ENCODE measurements around the gene TMEM150A. TPM values are rescaled to one million over a fixed set of nuclear protein-coding genes. Genes with fewer than 3 reads are reported as not detected.
A peak's percentile ranks its signal among the peaks of the same experiment; 100 is the strongest.
"Not testable (repeated sequence)": the region's sequence is repeated elsewhere in the genome, so short reads cannot be mapped to it uniquely, and the experiment has no call there.

The TMEM150A gene
- total and polyA plus RNA-seq, 2 of the 13 experiments (the other 11 are each of a cell fraction or from before 2014, with no cell fraction given), result 30.1 to 70.4 TPM

GRCh38 chr2:85560812-85561279 is 41.7 kb downstream of the TMEM150A start (continued):
- TF ChIP-seq THAP7 (CRISPR knock-in tag; IDR thresholded peaks at IDR 0.05), result 0 out of 2 replicates have a peak, but pooled peaks have one; percentile 35
- no peak for TF ChIP-seq MTA1 (CRISPR knock-in tag; IDR thresholded peaks at IDR 0.05; ENCODE audit: borderline replicate concordance)
- no peak for TF ChIP-seq ZNF772 (CRISPR knock-in tag; IDR thresholded peaks at IDR 0.05)
- no peak for TF ChIP-seq REXO4 (CRISPR knock-in tag; IDR thresholded peaks at IDR 0.05; ENCODE audit: borderline replicate concordance)
- TF ChIP-seq ZBTB42 (CRISPR knock-in tag; IDR thresholded peaks at IDR 0.05), result 0 out of 2 replicates have a peak, but pooled peaks have one; percentile 4
- TF ChIP-seq ZSCAN12 (CRISPR knock-in tag; IDR thresholded peaks at IDR 0.05), result no peak

DNA sequence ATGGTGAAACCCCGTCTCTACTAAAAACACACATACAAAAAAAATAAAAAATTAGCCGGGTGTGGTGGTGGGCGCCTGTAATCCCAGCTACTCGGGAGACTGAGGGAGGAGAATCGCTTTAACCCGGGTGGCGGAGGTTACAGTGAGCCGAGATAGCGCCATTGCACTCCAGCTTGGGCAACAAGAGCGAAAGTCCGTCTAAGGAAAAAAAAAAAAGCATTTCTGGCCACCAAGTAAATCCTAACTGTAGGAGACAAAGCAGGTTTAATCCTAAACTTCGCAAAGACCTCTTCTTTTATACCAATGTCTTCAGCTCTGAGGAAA is 42.1 kb downstream of the TMEM150A start:
- peak overlapping the region; percentile 84 to 98 (median 91) for H3K4me3 ChIP-seq (replicated peaks in 1 of 3; ENCODE audit: insufficient read depth in 1 of 3, low read depth in 2 of 3, low read length in 3 of 3)
- peak; percentile 1; the same call in 1 of the 3 replicates for ATAC-seq
- H3K9ac ChIP-seq (ENCODE audit: insufficient read depth, low read depth, low read length), result peak overlapping the region; percentile 92
- H3K79me2 ChIP-seq (ENCODE audit: insufficient read depth, low read length), result peaks cover 41% of the 10 kb centered on the region
- H2AFZ ChIP-seq (ENCODE audit: low read length); H3K27me3 ChIP-seq (ENCODE audit: control insufficient read depth in 1 of 2, insufficient read depth in 2 of 2, low read length in 2 of 2); DNase-seq (ENCODE audit: low spot score); H3K9me3 ChIP-seq (ENCODE audit: low read length); CTCF ChIA-PET (ENCODE audit: low intra/inter-chr PET ratio, low total read pairs); in situ Hi-C loops (cut with HindIII; ENCODE audit: extremely low pct_ligation_motif_present, low pct_unique_long_range_greater_than_20kb); H4K20me1 ChIP-seq (ENCODE audit: insufficient read depth, low read length); FAIRE-seq; BruUV-seq (replicated peaks): not testable (repeated sequence)
- H3K4me1 ChIP-seq (ENCODE audit: insufficient read depth, low read length), result peaks cover 55% of the 10 kb centered on the region
- peak overlapping the region; percentile 91 for H3K27ac ChIP-seq (ENCODE audit: extremely low read length, insufficient read depth, low read length)
- H3K36me3 ChIP-seq (replicated peaks in 1 of 2; ENCODE audit: control insufficient read depth in 1 of 2, insufficient read depth in 2 of 2, low read length in 2 of 2), result peaks cover 7 to 35% of the 10 kb centered on the region in 2 experiments
- POLR2A ChIA-PET, result interaction anchor here (0.8 to 20.8 kb wide), 17 partner anchors 10 to 253 kb away, joined by 3 to 645 read pairs (median 18); partner anchors contain the start of genes C2orf68, ELMOD3, MAT2A and RETSAT
- H3K4me2 ChIP-seq (ENCODE audit: low read depth, low read length), result peak overlapping the region; percentile 96
- 0 out of 2 replicates have a peak, but pooled peaks have one; percentile 23 for TF ChIP-seq ZNF772 (CRISPR knock-in tag; IDR thresholded peaks at IDR 0.05)
- peak; percentile 50; the same call in 1 of the 2 replicates for TF ChIP-seq ZNF430 (CRISPR knock-in tag; IDR thresholded peaks at IDR 0.05)
- 0 out of 2 replicates have a peak, but pooled peaks have one; percentile 32 for TF ChIP-seq NRL (CRISPR knock-in tag; IDR thresholded peaks at IDR 0.05; ENCODE audit: borderline replicate concordance)
- TF ChIP-seq ZNF350 (CRISPR knock-in tag; IDR thresholded peaks at IDR 0.05; ENCODE audit: borderline replicate concordance, low read depth), result 0 out of 2 replicates have a peak, but pooled peaks have one; percentile 25
- TF ChIP-seq ETV6 (CRISPR knock-in tag; conservative IDR thresholded peaks at IDR 0.05), result 0 out of 2 replicates have a peak, but pooled peaks have one; percentile 13
- TF ChIP-seq, protein P1, sequence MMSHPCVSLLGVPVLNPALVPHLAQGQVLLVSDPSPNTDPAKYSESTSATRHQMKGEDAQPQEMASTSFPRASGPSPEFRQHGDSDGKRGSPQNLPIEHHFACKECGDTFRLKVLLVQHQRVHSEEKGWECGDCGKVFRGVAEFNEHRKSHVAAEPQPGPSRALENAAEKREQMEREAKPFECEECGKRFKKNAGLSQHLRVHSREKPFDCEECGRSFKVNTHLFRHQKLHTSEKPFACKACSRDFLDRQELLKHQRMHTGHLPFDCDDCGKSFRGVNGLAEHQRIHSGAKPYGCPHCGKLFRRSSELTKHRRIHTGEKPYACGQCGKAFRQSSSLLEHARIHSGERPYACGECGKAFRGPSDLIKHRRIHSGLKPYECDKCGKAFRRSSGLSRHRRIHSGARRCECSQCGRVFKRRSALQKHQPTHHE (CRISPR knock-in tag; IDR thresholded peaks at IDR 0.05; ENCODE audit: borderline replicate concordance), result 0 out of 2 replicates have a peak, but pooled peaks have one; percentile 2
- peak; percentile 48; the same call in 1 of the 2 replicates for TF ChIP-seq POGZ (CRISPR knock-in tag; IDR thresholded peaks at IDR 0.05)
- TF ChIP-seq SRY (CRISPR knock-in tag; IDR thresholded peaks at IDR 0.05), result 0 out of 2 replicates have a peak, but pooled peaks have one; percentile 52
- TF ChIP-seq, protein P2, sequence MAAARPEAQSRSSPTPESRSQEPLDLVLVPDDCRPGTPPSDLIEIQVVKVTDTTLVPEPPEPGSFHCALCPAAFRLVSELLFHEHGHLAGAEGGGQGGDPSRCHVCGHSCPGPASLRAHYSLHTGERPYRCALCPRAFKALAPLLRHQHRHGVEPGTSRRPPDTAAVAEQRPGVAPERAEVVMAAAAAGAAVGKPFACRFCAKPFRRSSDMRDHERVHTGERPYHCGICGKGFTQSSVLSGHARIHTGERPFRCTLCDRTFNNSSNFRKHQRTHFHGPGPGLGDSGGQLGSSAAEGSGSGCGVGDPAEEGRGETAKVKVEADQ (CRISPR knock-in tag; IDR thresholded peaks at IDR 0.05; ENCODE audit: borderline replicate concordance), result 0 out of 2 replicates have a peak, but pooled peaks have one; percentile 8
- WGBS (ENCODE audit: low lambda C conversion rate), result 2% methylated on average over 12 of the region's 12 CpGs
- intact Hi-C loops (cut with micrococcal nuclease; ENCODE audit: unreplicated experiment), result loop anchor here (2.0 kb wide), 1 partner anchor 16 kb away; the partner anchor contains the start of gene VAMP8
